GM12878 (cell line): ENCODE results near the gene CEP128. TPM values are rescaled to one million over a fixed set of nuclear protein-coding genes. Genes with fewer than 3 reads are reported as not detected.

ENCODE experiments used
- ATAC-seq: fragments of 200-7000 bp; cut with Tn5 transposase; 3 replicates; pipeline ENCODE4 v1.9.1; 2020; ENCODE audit warnings: mild to moderate bottlenecking, moderate library complexity
- BruUV-seq: library from RNA; stranded (reverse); fragments of 400-500 nt; replicated peaks from 2 replicates; lab custom pipeline; 2021; lab: Mats Ljungman, UMichigan
- CTCF ChIA-PET: fragments of 300-600 bp; sonication (Branson Sonifier 250); formaldehyde crosslinking; extraction: SDS; loops from one replicate; lab custom pipeline; 2021; ENCODE audit warnings: inconsistent platforms; lab: Yijun Ruan, JAX
- POLR2A ChIA-PET: fragments of 350-600 bp; formaldehyde crosslinking; extraction: SDS; loops from one replicate; lab custom pipeline; 2021; ENCODE audit warnings: inconsistent platforms; lab: Charles Lee
- RAD21 ChIA-PET: fragments of 300-600 bp; sonication (Branson Sonifier 250); formaldehyde crosslinking; loops from one replicate; lab custom pipeline; 2023; ENCODE audit warnings: antibody characterized with exemption; ENCODE audit not compliant: unreplicated experiment; lab: Charles Lee
- SMC1A ChIA-PET: fragments of 300-600 bp; sonication (Branson Sonifier 250); formaldehyde crosslinking; loops from one replicate; lab custom pipeline; 2023; ENCODE audit not compliant: unreplicated experiment, uncharacterized antibody; lab: Charles Lee
- DNase-seq: peaks from one replicate; pipeline ENCODE4 v3.0.0-alpha.2; 2011; ENCODE audit warnings: low read depth, low spot score
- FAIRE-seq: peaks from 3 replicates; lab custom pipeline; 2011; peaks lifted over from hg19 to GRCh38; lab: Jason Lieb, UNC
- H2AFZ ChIP-seq: 2 replicates; pipeline ENCODE4 v1.6.0; 2011; ENCODE audit warnings: low read depth, low read length, control low read depth; ENCODE audit not compliant: control insufficient read depth
- H3K27ac ChIP-seq: 2 replicates; pipeline ENCODE4 v1.5.1; 2011; ENCODE audit warnings: control low read depth; ENCODE audit not compliant: control insufficient read depth, insufficient read depth
- H3K27me3 ChIP-seq, 2 experiments: replicated peaks in 1 of 2; 2 replicates each; pipeline versions ENCODE4 v1.6.0 to v1.6.1; 2011; ENCODE audit warnings: low read length in 1 of 2; ENCODE audit not compliant: control insufficient read depth in 2 of 2, insufficient read depth in 2 of 2
- H3K36me3 ChIP-seq, 2 experiments: 2 replicates each; pipeline ENCODE4 v1.5.1; 2011; ENCODE audit warnings: low read length in 1 of 2; ENCODE audit not compliant: control insufficient read depth in 2 of 2, insufficient read depth in 2 of 2
- H3K4me1 ChIP-seq: 2 replicates; pipeline ENCODE4 v1.6.1; 2011; ENCODE audit warnings: mild to moderate bottlenecking, low read length, moderate library complexity, mixed read lengths; ENCODE audit not compliant: control insufficient read depth, insufficient read depth
- H3K4me2 ChIP-seq: 2 replicates; pipeline ENCODE4 v1.6.0; 2011; ENCODE audit warnings: control low read depth; ENCODE audit not compliant: control insufficient read depth, insufficient read depth
- H3K4me3 ChIP-seq: fragments of 200-600 bp; sonication (generic); 2 replicates; pipeline ENCODE4 v1.5.1; 2016
- H3K79me2 ChIP-seq: 2 replicates; pipeline ENCODE4 v1.6.0; 2011; ENCODE audit warnings: low read length; ENCODE audit not compliant: control insufficient read depth, insufficient read depth
- H3K9ac ChIP-seq: 2 replicates; pipeline ENCODE4 v1.8.0; 2011; ENCODE audit warnings: low read length, control low read depth, mixed read lengths; ENCODE audit not compliant: control insufficient read depth, insufficient read depth
- H3K9me3 ChIP-seq: replicated peaks from 3 replicates; pipeline ENCODE4 v1.5.1; 2011; ENCODE audit warnings: mild to moderate bottlenecking, low read length; ENCODE audit not compliant: control insufficient read depth, insufficient read depth
- H4K20me1 ChIP-seq: 2 replicates; pipeline ENCODE4 v1.6.0; 2011; ENCODE audit not compliant: control insufficient read depth, insufficient read depth
- BRCA1 ChIP-seq: IDR thresholded peaks from 2 replicates; pipeline ENCODE4 v1.6.1; 2011; ENCODE audit warnings: low read depth, low read length, improper control_type of control experiment
- IKZF1 ChIP-seq: fragments of 450-650 bp; conservative IDR thresholded peaks from 2 replicates; pipeline ENCODE4 v1.6.1; 2017; ENCODE audit warnings: antibody characterized with exemption, mild to moderate bottlenecking
- MEF2A ChIP-seq: IDR thresholded peaks from 2 replicates; pipeline ENCODE4 v1.6.1; 2011; ENCODE audit warnings: low read depth, mild to moderate bottlenecking, low read length, moderate library complexity; ENCODE audit not compliant: insufficient read depth
- NR2C2 ChIP-seq: IDR thresholded peaks from 2 replicates; pipeline ENCODE4 v1.6.1; 2011; ENCODE audit warnings: borderline replicate concordance, low read depth; ENCODE audit not compliant: control insufficient read depth, insufficient read length
- SIX5 ChIP-seq: IDR thresholded peaks from 2 replicates; pipeline ENCODE4 v1.6.1; 2011; ENCODE audit warnings: mild to moderate bottlenecking, low read depth, low read length, moderate library complexity; ENCODE audit not compliant: severe bottlenecking
- SMAD5 ChIP-seq: IDR thresholded peaks from 2 replicates; pipeline ENCODE4 v1.6.1; 2016; ENCODE audit warnings: antibody characterized with exemption, low read depth
- SUZ12 ChIP-seq: fragments of 200-600 bp; sonication (generic); IDR thresholded peaks from one replicate; pipeline ENCODE4 v1.6.1; 2018; ENCODE audit warnings: antibody characterized with exemption, mild to moderate bottlenecking; ENCODE audit not compliant: unreplicated experiment
- YBX1 ChIP-seq: fragments of 450-650 bp; IDR thresholded peaks from 2 replicates; pipeline ENCODE4 v1.6.1; 2016; ENCODE audit warnings: antibody characterized with exemption
- WGBS: methylation state at CpG from one replicate; pipeline ENCODE4 v1.1.6; 2016; ENCODE audit warnings: low lambda C conversion rate; ENCODE audit not compliant: insufficient replicate concordance, insufficient coverage; ENCODE audit errors: missing lambda C conversion rate; 5-methylcytosine and 5-hydroxymethylcytosine counted together
- in situ Hi-C: fragments of 300-500 bp; cut with MboI; formaldehyde crosslinking; loops from 9 replicates; pipeline ENCODE4 v1.14.3; 2018; ENCODE audit warnings: mixed read lengths
- intact Hi-C: fragments of 100-400 bp; cut with micrococcal nuclease; formaldehyde crosslinking; loops from one replicate; pipeline ENCODE4 v1.14.2; 2022; ENCODE audit not compliant: unreplicated experiment
- polyA plus RNA-seq, 11 experiments: library from polyadenylated mRNA; depleted of rRNA in 4 of 11; unstranded in 6 of 11; stranded (reverse) in 5 of 11; fragments of >200 nt; fragmentation: Nextera tagmentation in 4 of 11; fragmentation: Illumina TruSeq in 1 of 11; extraction: Ambion mirVana in 4 of 11; extraction: Trizol in 1 of 11; gene quantifications; 1 replicate in 1 of 11; 2 replicates in 10 of 11; pipeline versions ENCODE4 v1.2.1 to v1.2.3, GENCODE V29; 2011 to 2016; ENCODE audit warnings: inconsistent platforms in 2 of 11, missing spikeins in 2 of 11, low read depth in 1 of 11
- total RNA-seq, 4 experiments: library from RNA; depleted of rRNA in 3 of 4; stranded (reverse); fragments of >200 nt in 3 of 4; fragmentation: Illumina TruSeq in 1 of 4; extraction: Trizol in 1 of 4; gene quantifications; 2 replicates each; pipeline versions ENCODE4 v1.2.1 to v1.2.3, GENCODE V29; 2013 to 2021
- TF ChIP-seq, protein P1 (sequence below): fragments of 450-650 bp; IDR thresholded peaks from 2 replicates; pipeline ENCODE4 v1.6.1; 2016; ENCODE audit warnings: mild to moderate bottlenecking, moderate library complexity, borderline replicate concordance
- TF ChIP-seq, protein P2 (sequence below): fragments of 450-650 bp; formaldehyde crosslinking; IDR thresholded peaks from 2 replicates; pipeline ENCODE4 v1.4.0; 2022; ENCODE audit warnings: mild to moderate bottlenecking, moderate library complexity
- TF ChIP-seq, protein P3 (sequence below): fragments of 450-650 bp; IDR thresholded peaks from 2 replicates; pipeline ENCODE4 v1.6.1; 2018; ENCODE audit warnings: borderline replicate concordance, mild to moderate bottlenecking; ENCODE audit not compliant: partially characterized antibody
- TF ChIP-seq, protein P4 (sequence below): fragments of 450-650 bp; conservative IDR thresholded peaks from 2 replicates; pipeline ENCODE4 v1.6.1; 2017; ENCODE audit warnings: mild to moderate bottlenecking, moderate library complexity

CEP128 gene
- total and polyA plus RNA-seq, 10 of the 15 experiments (the other 5 are each of a cell fraction or from before 2014, with no cell fraction given) = 1.1 to 6.7 (median 3.4) TPM

DNA sequence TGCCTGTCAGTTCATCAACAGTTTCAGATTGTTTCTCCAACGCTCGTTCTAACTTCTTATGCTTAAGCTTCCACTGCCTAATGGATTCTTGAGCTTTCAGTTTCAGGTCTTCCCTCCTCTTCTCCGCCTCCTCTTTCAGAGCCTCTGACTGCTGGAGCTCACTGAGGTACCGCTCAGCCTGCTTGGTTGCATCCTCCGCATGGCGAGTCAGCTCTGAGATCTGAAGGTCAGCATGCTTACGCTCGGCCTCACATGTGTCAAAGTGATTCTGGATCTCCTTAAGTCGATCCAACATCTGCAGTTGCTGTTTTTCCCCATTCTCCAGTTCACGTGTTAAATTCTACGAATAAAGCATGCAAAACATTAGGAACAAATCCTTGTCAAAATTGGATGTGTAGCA is 148.8 kb downstream of the CEP128 start:
- no peak for ATAC-seq
- H3K4me2 ChIP-seq = no peak overlapping the region
- intact Hi-C loops (no loop called here), in situ Hi-C loops (no loop called here)
- SMC1A ChIA-PET = no interaction called here
- 93% methylated on average over 11 of the region's 11 CpGs for WGBS
- H3K9me3 ChIP-seq = no peaks in the 10 kb centered on the region
- no peak overlapping the region for H3K9ac ChIP-seq
- H3K27me3 ChIP-seq = no peaks in the 10 kb centered on the region
- H3K36me3 ChIP-seq = no peaks in the 10 kb centered on the region
- no peaks in the 10 kb centered on the region for H3K79me2 ChIP-seq
- CTCF ChIA-PET = no interaction called here
- no peak overlapping the region for H2AFZ ChIP-seq
- no TSS peak for BruUV-seq
- H3K27ac ChIP-seq = no peak overlapping the region
- POLR2A ChIA-PET = interaction anchor here (0.6 kb wide), 1 partner anchor 238 kb away, joined by 3 read pairs; no protein-coding TSS in a partner anchor
- no peak for DNase-seq
- FAIRE-seq = no peak
- no peaks in the 10 kb centered on the region for H4K20me1 ChIP-seq
- no peak overlapping the region for H3K4me3 ChIP-seq
- RAD21 ChIA-PET = no interaction called here
- H3K4me1 ChIP-seq = no peaks in the 10 kb centered on the region
- TF ChIP-seq BRCA1 = no peak
- TF ChIP-seq IKZF1 = no peak
- TF ChIP-seq SIX5 = no peak
- TF ChIP-seq, protein P1, sequence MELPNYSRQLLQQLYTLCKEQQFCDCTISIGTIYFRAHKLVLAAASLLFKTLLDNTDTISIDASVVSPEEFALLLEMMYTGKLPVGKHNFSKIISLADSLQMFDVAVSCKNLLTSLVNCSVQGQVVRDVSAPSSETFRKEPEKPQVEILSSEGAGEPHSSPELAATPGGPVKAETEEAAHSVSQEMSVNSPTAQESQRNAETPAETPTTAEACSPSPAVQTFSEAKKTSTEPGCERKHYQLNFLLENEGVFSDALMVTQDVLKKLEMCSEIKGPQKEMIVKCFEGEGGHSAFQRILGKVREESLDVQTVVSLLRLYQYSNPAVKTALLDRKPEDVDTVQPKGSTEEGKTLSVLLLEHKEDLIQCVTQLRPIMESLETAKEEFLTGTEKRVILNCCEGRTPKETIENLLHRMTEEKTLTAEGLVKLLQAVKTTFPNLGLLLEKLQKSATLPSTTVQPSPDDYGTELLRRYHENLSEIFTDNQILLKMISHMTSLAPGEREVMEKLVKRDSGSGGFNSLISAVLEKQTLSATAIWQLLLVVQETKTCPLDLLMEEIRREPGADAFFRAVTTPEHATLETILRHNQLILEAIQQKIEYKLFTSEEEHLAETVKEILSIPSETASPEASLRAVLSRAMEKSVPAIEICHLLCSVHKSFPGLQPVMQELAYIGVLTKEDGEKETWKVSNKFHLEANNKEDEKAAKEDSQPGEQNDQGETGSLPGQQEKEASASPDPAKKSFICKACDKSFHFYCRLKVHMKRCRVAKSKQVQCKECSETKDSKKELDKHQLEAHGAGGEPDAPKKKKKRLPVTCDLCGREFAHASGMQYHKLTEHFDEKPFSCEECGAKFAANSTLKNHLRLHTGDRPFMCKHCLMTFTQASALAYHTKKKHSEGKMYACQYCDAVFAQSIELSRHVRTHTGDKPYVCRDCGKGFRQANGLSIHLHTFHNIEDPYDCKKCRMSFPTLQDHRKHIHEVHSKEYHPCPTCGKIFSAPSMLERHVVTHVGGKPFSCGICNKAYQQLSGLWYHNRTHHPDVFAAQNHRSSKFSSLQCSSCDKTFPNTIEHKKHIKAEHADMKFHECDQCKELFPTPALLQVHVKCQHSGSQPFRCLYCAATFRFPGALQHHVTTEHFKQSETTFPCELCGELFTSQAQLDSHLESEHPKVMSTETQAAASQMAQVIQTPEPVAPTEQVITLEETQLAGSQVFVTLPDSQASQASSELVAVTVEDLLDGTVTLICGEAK = no peak
- no peak for TF ChIP-seq YBX1
- TF ChIP-seq, protein P2, sequence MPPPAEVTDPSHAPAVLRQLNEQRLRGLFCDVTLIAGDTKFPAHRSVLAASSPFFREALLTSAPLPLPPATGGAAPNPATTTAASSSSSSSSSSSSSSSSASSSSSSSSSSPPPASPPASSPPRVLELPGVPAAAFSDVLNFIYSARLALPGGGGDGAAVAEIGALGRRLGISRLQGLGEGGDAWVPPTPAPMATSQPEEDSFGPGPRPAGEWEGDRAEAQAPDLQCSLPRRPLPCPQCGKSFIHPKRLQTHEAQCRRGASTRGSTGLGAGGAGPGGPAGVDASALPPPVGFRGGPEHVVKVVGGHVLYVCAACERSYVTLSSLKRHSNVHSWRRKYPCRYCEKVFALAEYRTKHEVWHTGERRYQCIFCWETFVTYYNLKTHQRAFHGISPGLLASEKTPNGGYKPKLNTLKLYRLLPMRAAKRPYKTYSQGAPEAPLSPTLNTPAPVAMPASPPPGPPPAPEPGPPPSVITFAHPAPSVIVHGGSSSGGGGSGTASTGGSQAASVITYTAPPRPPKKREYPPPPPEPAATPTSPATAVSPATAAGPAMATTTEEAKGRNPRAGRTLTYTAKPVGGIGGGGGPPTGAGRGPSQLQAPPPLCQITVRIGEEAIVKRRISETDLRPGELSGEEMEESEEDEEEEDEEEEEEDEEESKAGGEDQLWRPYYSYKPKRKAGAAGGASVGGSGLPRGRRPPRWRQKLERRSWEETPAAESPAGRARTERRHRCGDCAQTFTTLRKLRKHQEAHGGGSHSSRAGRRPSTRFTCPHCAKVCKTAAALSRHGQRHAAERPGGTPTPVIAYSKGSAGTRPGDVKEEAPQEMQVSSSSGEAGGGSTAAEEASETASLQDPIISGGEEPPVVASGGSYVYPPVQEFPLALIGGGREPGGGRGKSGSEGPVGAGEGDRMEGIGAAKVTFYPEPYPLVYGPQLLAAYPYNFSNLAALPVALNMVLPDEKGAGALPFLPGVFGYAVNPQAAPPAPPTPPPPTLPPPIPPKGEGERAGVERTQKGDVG = no peak
- TF ChIP-seq, protein P3, sequence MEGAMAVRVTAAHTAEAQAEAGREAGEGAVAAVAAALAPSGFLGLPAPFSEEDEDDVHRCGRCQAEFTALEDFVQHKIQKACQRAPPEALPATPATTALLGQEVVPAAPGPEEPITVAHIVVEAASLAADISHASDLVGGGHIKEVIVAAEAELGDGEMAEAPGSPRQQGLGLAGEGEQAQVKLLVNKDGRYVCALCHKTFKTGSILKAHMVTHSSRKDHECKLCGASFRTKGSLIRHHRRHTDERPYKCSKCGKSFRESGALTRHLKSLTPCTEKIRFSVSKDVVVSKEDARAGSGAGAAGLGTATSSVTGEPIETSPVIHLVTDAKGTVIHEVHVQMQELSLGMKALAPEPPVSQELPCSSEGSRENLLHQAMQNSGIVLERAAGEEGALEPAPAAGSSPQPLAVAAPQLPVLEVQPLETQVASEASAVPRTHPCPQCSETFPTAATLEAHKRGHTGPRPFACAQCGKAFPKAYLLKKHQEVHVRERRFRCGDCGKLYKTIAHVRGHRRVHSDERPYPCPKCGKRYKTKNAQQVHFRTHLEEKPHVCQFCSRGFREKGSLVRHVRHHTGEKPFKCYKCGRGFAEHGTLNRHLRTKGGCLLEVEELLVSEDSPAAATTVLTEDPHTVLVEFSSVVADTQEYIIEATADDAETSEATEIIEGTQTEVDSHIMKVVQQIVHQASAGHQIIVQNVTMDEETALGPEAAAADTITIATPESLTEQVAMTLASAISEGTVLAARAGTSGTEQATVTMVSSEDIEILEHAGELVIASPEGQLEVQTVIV = no peak
- no peak for TF ChIP-seq SUZ12
- TF ChIP-seq, protein P4, sequence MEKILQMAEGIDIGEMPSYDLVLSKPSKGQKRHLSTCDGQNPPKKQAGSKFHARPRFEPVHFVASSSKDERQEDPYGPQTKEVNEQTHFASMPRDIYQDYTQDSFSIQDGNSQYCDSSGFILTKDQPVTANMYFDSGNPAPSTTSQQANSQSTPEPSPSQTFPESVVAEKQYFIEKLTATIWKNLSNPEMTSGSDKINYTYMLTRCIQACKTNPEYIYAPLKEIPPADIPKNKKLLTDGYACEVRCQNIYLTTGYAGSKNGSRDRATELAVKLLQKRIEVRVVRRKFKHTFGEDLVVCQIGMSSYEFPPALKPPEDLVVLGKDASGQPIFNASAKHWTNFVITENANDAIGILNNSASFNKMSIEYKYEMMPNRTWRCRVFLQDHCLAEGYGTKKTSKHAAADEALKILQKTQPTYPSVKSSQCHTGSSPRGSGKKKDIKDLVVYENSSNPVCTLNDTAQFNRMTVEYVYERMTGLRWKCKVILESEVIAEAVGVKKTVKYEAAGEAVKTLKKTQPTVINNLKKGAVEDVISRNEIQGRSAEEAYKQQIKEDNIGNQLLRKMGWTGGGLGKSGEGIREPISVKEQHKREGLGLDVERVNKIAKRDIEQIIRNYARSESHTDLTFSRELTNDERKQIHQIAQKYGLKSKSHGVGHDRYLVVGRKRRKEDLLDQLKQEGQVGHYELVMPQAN = no peak
- no peak for TF ChIP-seq NR2C2
- no peak for TF ChIP-seq MEF2A
- no peak for TF ChIP-seq SMAD5
